ENCODE results near the gene ATP13A1. TPM values are rescaled to one million over a fixed set of nuclear protein-coding genes. Genes with fewer than 3 reads are reported as not detected.
"Not testable (repeated sequence)": the region's sequence is repeated elsewhere in the genome, so short reads cannot be mapped to it uniquely, and the experiment has no call there.

The ATP13A1 gene
- total RNA-seq, 2 donors from 2014 or later, result 23.6 to 62.1 TPM

- H3K27ac ChIP-seq, result no peak overlapping the region
Measured at GRCh38 chr19:19697589-19697988, 34.1 kb upstream of the ATP13A1 start.

GRCh38 chr19:19696386-19696785 lies 32.9 kb upstream of the ATP13A1 start:
- H3K9me3 ChIP-seq, result peaks cover 0 to 12% of the 10 kb centered on the region in 2 donors
- DNase-seq (ENCODE audit: low spot score), result no peak
- no peak for TF ChIP-seq CTCF (IDR thresholded peaks at IDR 0.05)

More at GRCh38 chr19:19697589-19697988, 34.1 kb upstream of the ATP13A1 start:
- H3K36me3 ChIP-seq, result no peaks in the 10 kb centered on the region
- H3K4me1 ChIP-seq, result no peaks in the 10 kb centered on the region
- no peak for TF ChIP-seq CTCF (IDR thresholded peaks at IDR 0.05)
- H3K9me3 ChIP-seq, result peaks cover 0 to 18% of the 10 kb centered on the region in 2 donors
- H3K4me3 ChIP-seq, result no peak overlapping the region
- no peaks in the 10 kb centered on the region for H3K27me3 ChIP-seq
- no peak for DNase-seq (ENCODE audit: low spot score)

GRCh38 chr19:19691683-19692082 lies 28.2 kb upstream of the ATP13A1 start:
- H3K4me3 ChIP-seq, result no peak overlapping the region
- H3K4me1 ChIP-seq, result no peaks in the 10 kb centered on the region
- H3K27me3 ChIP-seq, result no peaks in the 10 kb centered on the region
- DNase-seq (ENCODE audit: low spot score), result no peak
- no peaks in the 10 kb centered on the region for H3K9me3 ChIP-seq
- no peak overlapping the region for H3K27ac ChIP-seq
- no peak for TF ChIP-seq CTCF (IDR thresholded peaks at IDR 0.05)
- H3K36me3 ChIP-seq, result no peaks in the 10 kb centered on the region

More at GRCh38 chr19:19696386-19696785, 32.9 kb upstream of the ATP13A1 start:
- H3K27me3 ChIP-seq, result no peaks in the 10 kb centered on the region
- no peak overlapping the region for H3K4me3 ChIP-seq
- H3K36me3 ChIP-seq, result no peaks in the 10 kb centered on the region
- no peaks in the 10 kb centered on the region for H3K4me1 ChIP-seq
- H3K27ac ChIP-seq, result no peak overlapping the region

GRCh38 chr19:19689023-19689422 lies 25.5 kb upstream of the ATP13A1 start:
- H3K4me1 ChIP-seq; H3K27ac ChIP-seq; H3K4me3 ChIP-seq; H3K36me3 ChIP-seq; H3K27me3 ChIP-seq; DNase-seq (ENCODE audit: low spot score): not testable (repeated sequence)
- peaks cover 0 to 12% of the 10 kb centered on the region in 2 donors for H3K9me3 ChIP-seq

GRCh38 chr19:19687090-19687489 lies 23.6 kb upstream of the ATP13A1 start:
- H3K36me3 ChIP-seq, result no peaks in the 10 kb centered on the region
- no peaks in the 10 kb centered on the region for H3K27me3 ChIP-seq
- no peak for DNase-seq (ENCODE audit: low spot score)
- no peak overlapping the region for H3K4me3 ChIP-seq
- H3K27ac ChIP-seq, result no peak overlapping the region
- no peak for TF ChIP-seq CTCF (IDR thresholded peaks at IDR 0.05)
- H3K9me3 ChIP-seq, result peaks cover 0 to 12% of the 10 kb centered on the region in 2 donors
- H3K4me1 ChIP-seq, result no peaks in the 10 kb centered on the region

- DNase-seq (ENCODE audit: low spot score), result no peak
- H3K9me3 ChIP-seq, result peaks cover 0 to 12% of the 10 kb centered on the region in 2 donors
- no peak for TF ChIP-seq CTCF (IDR thresholded peaks at IDR 0.05)
- no peaks in the 10 kb centered on the region for H3K4me1 ChIP-seq
- no peaks in the 10 kb centered on the region for H3K27me3 ChIP-seq
- no peaks in the 10 kb centered on the region for H3K36me3 ChIP-seq
- no peak overlapping the region for H3K4me3 ChIP-seq
- H3K27ac ChIP-seq, result no peak overlapping the region
Measured at GRCh38 chr19:19686580-19686979, 23.1 kb upstream of the ATP13A1 start.

- H3K27me3 ChIP-seq; DNase-seq (ENCODE audit: low spot score); H3K27ac ChIP-seq; H3K4me1 ChIP-seq; H3K4me3 ChIP-seq; H3K36me3 ChIP-seq: not testable (repeated sequence)
- H3K9me3 ChIP-seq, result peaks cover 0 to 12% of the 10 kb centered on the region in 2 donors
Measured at GRCh38 chr19:19686119-19686518, 22.6 kb upstream of the ATP13A1 start.
